NT2/D1 (cell line): ENCODE results near the gene LMAN2.

Experiments used
- SUZ12 ChIP-seq: IDR thresholded peaks from 2 replicates; pipeline ENCODE4 v1.6.1; 2011; ENCODE audit not compliant: insufficient read length, insufficient read depth; ENCODE audit errors: extremely low read depth
- YY1 ChIP-seq: IDR thresholded peaks from 2 replicates; pipeline ENCODE4 v1.6.1; 2011; ENCODE audit not compliant: insufficient read length, insufficient read depth
- ZNF274 ChIP-seq: IDR thresholded peaks from 2 replicates; pipeline ENCODE4 v1.6.1; 2011; ENCODE audit warnings: mild to moderate bottlenecking, low read depth, low read length

DNA sequence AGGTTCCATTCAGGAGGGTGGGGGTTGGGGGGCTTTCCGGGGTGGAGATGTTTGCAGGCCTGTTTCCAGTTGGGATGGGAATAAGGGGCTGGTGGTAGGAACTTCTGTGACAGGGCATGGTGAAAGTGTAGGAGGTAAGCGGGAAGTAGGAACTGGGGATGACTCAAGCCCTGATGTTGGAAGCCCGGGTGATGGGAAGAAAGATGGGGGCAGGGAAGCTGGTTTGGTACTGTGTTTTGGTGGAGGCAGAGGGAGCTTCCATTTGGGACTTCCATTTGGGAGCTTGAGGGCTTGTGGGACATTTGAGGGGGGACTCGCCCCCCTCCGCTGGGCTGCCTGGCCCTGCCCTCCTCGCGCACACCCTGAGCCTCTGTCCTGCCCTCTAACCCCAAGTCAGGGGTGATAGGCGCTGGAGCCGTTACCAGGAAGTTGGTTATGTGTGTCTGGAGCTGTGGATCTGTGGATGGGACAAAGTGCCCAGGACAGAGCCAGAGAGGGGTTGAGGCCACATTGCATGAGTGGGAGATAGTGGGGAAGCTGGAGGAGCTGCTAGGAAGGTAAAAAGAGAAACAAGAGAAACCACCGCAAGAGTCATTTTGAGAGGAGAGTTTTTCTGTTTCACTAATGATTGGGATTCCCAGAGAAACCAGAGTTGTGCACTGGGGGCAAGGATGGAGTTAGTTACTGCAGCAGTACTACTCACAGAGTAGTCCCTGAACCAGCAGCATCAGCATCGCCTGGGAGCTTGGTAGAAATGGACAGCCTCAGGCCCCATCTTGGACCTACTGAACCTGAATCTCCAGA lies 12.9 kb upstream of the LMAN2 start:
- TF ChIP-seq YY1 (no peak), SUZ12 (no peak), ZNF274 (no peak)
